ENCODE results near the gene RAD50. TPM values are rescaled to one million over a fixed set of nuclear protein-coding genes. Genes with fewer than 3 reads are reported as not detected.

RAD50 gene
- total RNA-seq, 4 donors from 2014 or later: 34.8 to 76.3 (median 40.9) TPM

DNA sequence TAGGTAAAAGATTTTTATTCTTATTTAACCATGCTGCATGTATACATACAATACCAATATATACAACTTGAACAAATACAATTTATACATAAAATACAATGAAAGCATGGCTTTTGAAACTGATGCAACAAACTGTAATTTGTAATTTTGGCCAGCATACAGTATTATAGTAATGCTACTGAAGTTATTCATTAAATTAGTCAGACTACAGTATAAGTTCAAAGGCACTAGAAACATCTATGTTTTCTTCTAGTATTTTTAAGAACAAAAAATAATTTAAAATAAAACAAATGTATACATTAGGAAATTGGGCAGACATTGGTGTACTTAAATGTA lies 135.8 kb downstream of the RAD50 start:
- TF ChIP-seq, protein P1, sequence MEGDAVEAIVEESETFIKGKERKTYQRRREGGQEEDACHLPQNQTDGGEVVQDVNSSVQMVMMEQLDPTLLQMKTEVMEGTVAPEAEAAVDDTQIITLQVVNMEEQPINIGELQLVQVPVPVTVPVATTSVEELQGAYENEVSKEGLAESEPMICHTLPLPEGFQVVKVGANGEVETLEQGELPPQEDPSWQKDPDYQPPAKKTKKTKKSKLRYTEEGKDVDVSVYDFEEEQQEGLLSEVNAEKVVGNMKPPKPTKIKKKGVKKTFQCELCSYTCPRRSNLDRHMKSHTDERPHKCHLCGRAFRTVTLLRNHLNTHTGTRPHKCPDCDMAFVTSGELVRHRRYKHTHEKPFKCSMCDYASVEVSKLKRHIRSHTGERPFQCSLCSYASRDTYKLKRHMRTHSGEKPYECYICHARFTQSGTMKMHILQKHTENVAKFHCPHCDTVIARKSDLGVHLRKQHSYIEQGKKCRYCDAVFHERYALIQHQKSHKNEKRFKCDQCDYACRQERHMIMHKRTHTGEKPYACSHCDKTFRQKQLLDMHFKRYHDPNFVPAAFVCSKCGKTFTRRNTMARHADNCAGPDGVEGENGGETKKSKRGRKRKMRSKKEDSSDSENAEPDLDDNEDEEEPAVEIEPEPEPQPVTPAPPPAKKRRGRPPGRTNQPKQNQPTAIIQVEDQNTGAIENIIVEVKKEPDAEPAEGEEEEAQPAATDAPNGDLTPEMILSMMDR (IDR thresholded peaks at IDR 0.05; ENCODE audit: low read depth): no peak

Other genes starting within 250 kb of the RAD50 start
- 1 to 10 TPM; 5.6 to 8.2 (median 6.8) TPM for gene SLC22A5, start 187.3 kb upstream of the RAD50 start, total RNA-seq
- 10 to 100 TPM in 3 of 4 donors, 1 to 10 TPM in 1; 8.3 to 66.7 (median 16.1) TPM for gene IRF1, start 66.2 kb upstream of the RAD50 start, total RNA-seq
- gene IL5, start 13.5 kb upstream of the RAD50 start, total RNA-seq: not detected
- gene IL13, start 101.2 kb downstream of the RAD50 start, total RNA-seq: under 1 TPM in 1 of 4 donors, not detected in 3; 0.66 TPM
- gene IL4, start 117.0 kb downstream of the RAD50 start, total RNA-seq: not detected
- gene KIF3A, start 180.6 kb downstream of the RAD50 start, total RNA-seq: 1 to 10 TPM; 2.1 to 5.8 (median 4.3) TPM
- not detected for gene CCNI2, start 190.4 kb downstream of the RAD50 start, total RNA-seq
- 10 to 100 TPM; 19.9 to 30.8 (median 22.4) TPM for gene SEPTIN8, start 220.3 kb downstream of the RAD50 start, total RNA-seq

Data from subcutaneous adipose tissue (tissue), 4 donors.